ENCODE results near the gene KIF2A. TPM values are rescaled to one million over a fixed set of nuclear protein-coding genes. Genes with fewer than 3 reads are reported as not detected.
A peak's percentile ranks its signal among the peaks of the same experiment; 100 is the strongest.

KIF2A gene
- total and polyA plus RNA-seq, 9 of the 15 experiments (the other 6 are each of a cell fraction or from before 2014, with no cell fraction given) = 42.6 to 126 (median 77.6) TPM

DNA sequence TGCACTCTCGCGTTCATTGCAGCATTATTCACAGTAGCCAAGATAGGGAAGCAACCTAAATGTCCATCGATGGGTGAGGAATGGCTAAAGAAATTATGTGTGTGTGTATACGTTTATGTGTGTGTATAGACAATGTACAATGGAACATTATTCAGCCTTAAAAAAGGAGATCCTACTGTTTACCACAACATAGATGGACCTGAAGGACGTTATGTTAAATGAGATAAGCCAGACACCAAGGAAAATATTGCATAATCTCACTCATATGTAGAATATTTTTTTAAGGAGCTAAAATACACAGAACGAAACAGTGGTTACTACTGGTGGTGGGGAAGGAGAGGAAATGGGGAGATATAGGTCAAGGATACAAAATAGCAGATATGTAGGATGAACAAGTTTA is 2.4 kb downstream of the KIF2A start (continued):
- TF ChIP-seq, protein P1, sequence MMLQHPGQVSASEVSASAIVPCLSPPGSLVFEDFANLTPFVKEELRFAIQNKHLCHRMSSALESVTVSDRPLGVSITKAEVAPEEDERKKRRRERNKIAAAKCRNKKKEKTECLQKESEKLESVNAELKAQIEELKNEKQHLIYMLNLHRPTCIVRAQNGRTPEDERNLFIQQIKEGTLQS (IDR thresholded peaks at IDR 0.05) = peak; percentile 53
- TF ChIP-seq, protein P1 (CRISPR knock-in tag; conservative IDR thresholded peaks at IDR 0.05) = no peak
- TF ChIP-seq CEBPG (CRISPR knock-in tag; IDR thresholded peaks at IDR 0.05) (peak; percentile 61), CEBPG (tag; conservative IDR thresholded peaks at IDR 0.05 in 1 of 2, IDR thresholded peaks at IDR 0.05 in 1 of 2) (peak; percentile 72 to 87), HDGF (IDR thresholded peaks at IDR 0.05) (no peak), FOXK2 (conservative IDR thresholded peaks at IDR 0.05 in 1 of 2, IDR thresholded peaks at IDR 0.05 in 1 of 2; ENCODE audit: low read depth in 2 of 2) (peak; percentile 42 to 48; a peak in 2 of 4 replicates), SMARCA5 (IDR thresholded peaks at IDR 0.05) (peak; percentile 81)

GRCh38 chr5:62309107-62309506 is 3.1 kb downstream of the KIF2A start:
- WGBS (ENCODE audit: insufficient coverage, low coverage, missing lambda C conversion rate) = 69% methylated on average over 4 of the region's 4 CpGs
- Histone ChIP-seq H3K4me3 (no peak overlapping the region), H3K4me2 (ENCODE audit: insufficient read depth, low read length) (peak overlapping the region; percentile 38; the same call in 1 of the 2 replicates), H3K9ac (ENCODE audit: insufficient read depth in 1 of 2, low read depth in 2 of 2, low read length in 2 of 2) (no peak overlapping the region), H3K9me3 (replicated peaks; ENCODE audit: control insufficient read depth, insufficient read depth, low read depth, low read length) (no peaks in the 10 kb centered on the region), H3K79me2 (ENCODE audit: control insufficient read depth, insufficient read depth, low read length) (peaks cover 84% of the 10 kb centered on the region), H3K36me3 (ENCODE audit: control insufficient read depth, insufficient read depth, low read length) (peaks cover 19% of the 10 kb centered on the region), H4K20me1 (replicated peaks; ENCODE audit: control insufficient read depth, insufficient read depth, low read length) (peaks cover 28% of the 10 kb centered on the region), H3K9me1 (ENCODE audit: control insufficient read depth, insufficient read depth, low read length) (no peaks in the 10 kb centered on the region), H3K27me3 (ENCODE audit: control insufficient read depth in 2 of 2, insufficient read depth in 2 of 2, low read length in 2 of 2) (no peaks in the 10 kb centered on the region), H3K27ac (ENCODE audit: extremely low read depth, low read depth, low read length) (no peak overlapping the region), H2AFZ (ENCODE audit: low read depth, low read length) (no peak overlapping the region), H3K4me1 (replicated peaks in 1 of 2; ENCODE audit: control insufficient read depth in 2 of 2, insufficient read depth in 2 of 2, low read length in 2 of 2) (peaks cover 19 to 40% of the 10 kb centered on the region in 2 experiments; a peak in 4 of 5 replicates)
- no peak for DNase-seq (ENCODE audit: extremely low read depth in 1 of 4, low spot score in 3 of 4)
- BruUV-seq (replicated peaks) = no TSS peak
- ChIA-PET CTCF (ENCODE audit: low intra/inter-chr PET ratio) (no interaction called here), POLR2A (interaction anchor here (0.6 to 1.7 kb wide), 4 partner anchors 11 to 244 kb away, joined by 3 to 4 read pairs (median 3); no protein-coding TSS in a partner anchor)
- in situ Hi-C loops (cut with MboI) = no loop called here
- no peak for ATAC-seq
- FAIRE-seq = peak; percentile 57
- TF ChIP-seq PREB (CRISPR knock-in tag; IDR thresholded peaks at IDR 0.05) (no peak), HMBOX1 (IDR thresholded peaks at IDR 0.05) (0 out of 2 replicates have a peak, but pooled peaks have one; percentile 15)
- intact Hi-C loops (cut with micrococcal nuclease) = loop anchor here (5.0 kb wide), 1 partner anchor 47 kb away; no protein-coding TSS in a partner anchor
